Psoas muscle (tissue), 8 donors: ENCODE results near the gene TMEM63B. TPM values are rescaled to one million over a fixed set of nuclear protein-coding genes. Genes with fewer than 3 reads are reported as not detected.

Source experiments
- ATAC-seq, 4 donors: fragments of 200-7000 bp; cut with Tn5 transposase; one replicate each; pipeline ENCODE4 v1.9.1; 2020; ENCODE audit warnings: moderate library complexity in 3 of 4, mild to moderate bottlenecking in 2 of 4
- DNase-seq, 2 donors: peaks; one replicate each; pipeline ENCODE4 v3.0.0-alpha.2; 2020
- H3K27ac ChIP-seq: fragments of 200-600 bp; one replicate; pipeline ENCODE4 v1.8.0; 2022
- H3K27me3 ChIP-seq, 3 donors: fragments of 200-600 bp in 1 of 3; one replicate each; pipeline versions ENCODE4 v1.6.1 to v1.8.0; 2013 to 2022; ENCODE audit warnings: low read length in 2 of 3, mild to moderate bottlenecking in 2 of 3, moderate library complexity in 1 of 3; ENCODE audit not compliant: insufficient read depth in 3 of 3
- H3K36me3 ChIP-seq, 2 donors: fragments of 200-600 bp in 1 of 2; one replicate each; pipeline versions ENCODE4 v1.6.1 to v1.8.0; 2013 to 2022; ENCODE audit warnings: low read depth in 1 of 2, mild to moderate bottlenecking in 1 of 2, moderate library complexity in 1 of 2; ENCODE audit not compliant: insufficient read depth in 1 of 2
- H3K4me1 ChIP-seq: fragments of 200-600 bp; one replicate; pipeline ENCODE4 v1.8.0; 2022
- H3K4me3 ChIP-seq: fragments of 200-600 bp; one replicate; pipeline ENCODE4 v1.8.0; 2022; ENCODE audit warnings: mild to moderate bottlenecking
- H3K9me3 ChIP-seq: fragments of 200-600 bp; one replicate; pipeline ENCODE4 v1.8.0; 2022
- CTCF ChIP-seq: fragments of 200-600 bp; IDR thresholded peaks from one replicate; pipeline ENCODE4 v1.8.0; 2022; ENCODE audit warnings: antibody characterized with exemption
- WGBS, 3 donors: extraction: QIAGEN DNeasy Blood & Tissue Kit; methylation state at CpG; one replicate each; pipeline versions ENCODE4 v1.1.6 to v1.1.7; 2013; 5-methylcytosine and 5-hydroxymethylcytosine counted together
- intact Hi-C, 2 donors: fragments of 100-400 bp; cut with DNase I; formaldehyde crosslinking; loops; one replicate each; pipeline versions ENCODE4 v1.11.0 to v1.14.2; 2022
- polyA plus RNA-seq, 3 donors: library from polyadenylated mRNA; stranded (reverse); fragments of 200-250 nt; gene quantifications; one replicate each; pipeline ENCODE4 v1.2.3, GENCODE V29; 2013
- total RNA-seq, 4 donors: library from RNA; stranded (reverse); fragmentation: NEBNext Ultra II Directional in 2 of 4; extraction: Animal tissue kit (Norgen Biotek cat#: 25700) in 2 of 4; gene quantifications; one replicate each; pipeline versions ENCODE4 v1.2.1 to v1.2.4, GENCODE V29; 2021 to 2023
- donor health status: healthy with polysubstance abuse.
- donor health status: DM: no; HTN: no; CAD: no; lungs with moderate emphysema.
- donor health status: Bipolar disorder and iron deficiency.
- donor health status: healthy.
- donor health status: DM: yes; HTN: yes; CAD: no.
- donor health status: DM: no; HTN: no; CAD: no.
- donor health status: DM: no; HTN: no; CAD: no.
- donor health status: DM: yes; HTN: yes; CAD: no.

The TMEM63B gene
- total and polyA plus RNA-seq, 7 donors: 23.5 to 121 (median 38.4) TPM

- Histone ChIP-seq H3K9me3 (no peaks in the 10 kb centered on the region), H3K27ac (no peak overlapping the region), H3K4me1 (peaks cover 14% of the 10 kb centered on the region), H3K4me3 (no peak overlapping the region), H3K27me3 (no peaks in the 10 kb centered on the region), H3K36me3 (peaks cover 6 to 33% of the 10 kb centered on the region in 2 donors)
- WGBS, 3 donors: 35 to 61% (median 47%) methylated on average over 1 of the region's 1 CpG
- no peak for DNase-seq
- intact Hi-C loops: loop anchor here in 1 of 2 donors (5.0 to 10.0 kb wide), 2 partner anchors 33 to 236 kb away; no protein-coding TSS in a partner anchor
- no peak for TF ChIP-seq CTCF
- no peak for ATAC-seq
Observed at GRCh38 chr6:44099192-44099591, 28.2 kb upstream of the TMEM63B start.

GRCh38 chr6:44100088-44100550 is 27.2 kb upstream of the TMEM63B start:
- Histone ChIP-seq H3K27me3 (no peaks in the 10 kb centered on the region), H3K4me1 (peaks cover 22% of the 10 kb centered on the region), H3K27ac (peak overlapping the region; percentile 99), H3K36me3 (peaks cover 6 to 33% of the 10 kb centered on the region in 2 donors), H3K4me3 (no peak overlapping the region), H3K9me3 (no peaks in the 10 kb centered on the region)
- DNase-seq: no peak
- intact Hi-C loops: loop anchor here (5.0 to 10.0 kb wide), 3 partner anchors 117 to 235 kb away; partner anchors contain the start of gene MYMX (in 1 of the 2)
- WGBS, 3 donors: 6 to 16% (median 15%) methylated on average over 1 of the region's 1 CpG
- peak in 3 of 4 donors; percentile 41 to 54 (median 51) for ATAC-seq
- TF ChIP-seq CTCF: peak; percentile 52

GRCh38 chr6:44101832-44102231 is 25.5 kb upstream of the TMEM63B start:
- Histone ChIP-seq H3K27ac (peak overlapping the region; percentile 99), H3K4me3 (no peak overlapping the region), H3K36me3 (peaks cover 10 to 33% of the 10 kb centered on the region in 2 donors), H3K4me1 (peaks cover 39% of the 10 kb centered on the region), H3K9me3 (no peaks in the 10 kb centered on the region), H3K27me3 (no peaks in the 10 kb centered on the region)
- ATAC-seq (no peak), DNase-seq (no peak)
- 90 to 92% (median 91%) methylated on average over 4 of the region's 4 CpGs for WGBS, 3 donors
- TF ChIP-seq CTCF: no peak
- intact Hi-C loops: loop anchor here (5.0 to 10.0 kb wide), 3 partner anchors 115 to 233 kb away; partner anchors contain the start of gene MYMX (in 1 of the 2)

- Histone ChIP-seq H3K4me3 (no peak overlapping the region), H3K27ac (peak overlapping the region; percentile 99), H3K36me3 (peaks cover 10 to 33% of the 10 kb centered on the region in 2 donors), H3K9me3 (no peaks in the 10 kb centered on the region), H3K4me1 (peaks cover 44% of the 10 kb centered on the region), H3K27me3 (no peaks in the 10 kb centered on the region)
- no peak for TF ChIP-seq CTCF
- DNase-seq (no peak), ATAC-seq (no peak)
- WGBS, 3 donors: 100% methylated on average over 2 of the region's 2 CpGs
- intact Hi-C loops: loop anchor here (5.0 to 10.0 kb wide), 3 partner anchors 115 to 232 kb away; partner anchors contain the start of gene MYMX (in 1 of the 2)
Observed at GRCh38 chr6:44102527-44102926, 24.8 kb upstream of the TMEM63B start.
